Measurements from ENCODE around the gene TMEM120A.

- TF ChIP-seq POLR2AphosphoS5 (IDR thresholded peaks at IDR 0.05) (no peak), CTCF (IDR thresholded peaks at IDR 0.05) (no peak), EP300 (IDR thresholded peaks at IDR 0.05) (no peak), POLR2A (IDR thresholded peaks at IDR 0.05) (no peak)
Measured at GRCh38 chr7:75995996-75996395, 1.6 kb upstream of the TMEM120A start.

All from gastroesophageal sphincter (tissue), 3 donors.